ENCODE results near the gene SUSD1.

DNA sequence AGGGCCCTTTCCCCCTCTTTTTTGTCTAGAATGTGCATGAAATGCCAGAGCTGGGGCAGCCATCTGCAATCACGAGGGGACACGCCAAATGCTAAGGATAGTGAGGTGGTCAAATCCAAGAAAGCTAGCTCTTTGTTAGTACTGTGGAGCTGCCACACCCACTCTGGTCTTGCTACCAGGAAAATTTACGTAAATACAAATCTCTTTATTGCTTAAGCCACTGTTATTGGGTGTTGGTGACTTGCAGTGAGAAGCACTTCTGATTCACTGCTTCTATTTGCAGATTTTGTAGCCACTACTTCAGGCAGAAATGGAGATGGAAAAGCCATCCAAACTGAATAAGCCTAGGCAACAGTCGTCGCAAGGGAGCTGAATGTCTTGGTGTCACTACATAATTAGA lies 25.6 kb upstream of the SUSD1 start:
- TF ChIP-seq, protein P1, sequence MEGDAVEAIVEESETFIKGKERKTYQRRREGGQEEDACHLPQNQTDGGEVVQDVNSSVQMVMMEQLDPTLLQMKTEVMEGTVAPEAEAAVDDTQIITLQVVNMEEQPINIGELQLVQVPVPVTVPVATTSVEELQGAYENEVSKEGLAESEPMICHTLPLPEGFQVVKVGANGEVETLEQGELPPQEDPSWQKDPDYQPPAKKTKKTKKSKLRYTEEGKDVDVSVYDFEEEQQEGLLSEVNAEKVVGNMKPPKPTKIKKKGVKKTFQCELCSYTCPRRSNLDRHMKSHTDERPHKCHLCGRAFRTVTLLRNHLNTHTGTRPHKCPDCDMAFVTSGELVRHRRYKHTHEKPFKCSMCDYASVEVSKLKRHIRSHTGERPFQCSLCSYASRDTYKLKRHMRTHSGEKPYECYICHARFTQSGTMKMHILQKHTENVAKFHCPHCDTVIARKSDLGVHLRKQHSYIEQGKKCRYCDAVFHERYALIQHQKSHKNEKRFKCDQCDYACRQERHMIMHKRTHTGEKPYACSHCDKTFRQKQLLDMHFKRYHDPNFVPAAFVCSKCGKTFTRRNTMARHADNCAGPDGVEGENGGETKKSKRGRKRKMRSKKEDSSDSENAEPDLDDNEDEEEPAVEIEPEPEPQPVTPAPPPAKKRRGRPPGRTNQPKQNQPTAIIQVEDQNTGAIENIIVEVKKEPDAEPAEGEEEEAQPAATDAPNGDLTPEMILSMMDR (IDR thresholded peaks at IDR 0.05): no peak
- TF ChIP-seq POLR2AphosphoS5 (IDR thresholded peaks at IDR 0.05) (no peak), POLR2A (IDR thresholded peaks at IDR 0.05) (no peak), EP300 (IDR thresholded peaks at IDR 0.05) (no peak)
